Immature natural killer cell (primary cell): ENCODE data around the gene DCP1A. TPM values are rescaled to one million over a fixed set of nuclear protein-coding genes. Genes with fewer than 3 reads are reported as not detected.
A peak's percentile ranks its signal among the peaks of the same experiment; 100 is the strongest.
"Not testable (repeated sequence)": the region's sequence is repeated elsewhere in the genome, so short reads cannot be mapped to it uniquely, and the experiment has no call there.

Experiments used
- DNase-seq, 3 donors: peaks; one replicate each; pipeline ENCODE4 v3.0.0; 2022; ENCODE audit warnings: mixed read lengths in 1 of 3
- H3K27ac Mint-ChIP-seq, 6 donors: one replicate each; pipeline ENCODE4 v1.8.0; 2020; ENCODE audit warnings: mixed read lengths in 6 of 6, mild to moderate bottlenecking in 5 of 6, inconsistent platforms in 4 of 6, moderate library complexity in 3 of 6
- H3K27me3 Mint-ChIP-seq, 3 donors: one replicate each; pipeline ENCODE4 v1.8.0; 2020 to 2021; ENCODE audit warnings: low read depth in 3 of 3, mild to moderate bottlenecking in 3 of 3, mixed read lengths in 3 of 3, moderate library complexity in 3 of 3, inconsistent platforms in 1 of 3
- H3K36me3 Mint-ChIP-seq, 3 donors: one replicate each; pipeline ENCODE4 v1.8.0; 2020; ENCODE audit warnings: mixed read lengths in 3 of 3, inconsistent platforms in 2 of 3, mild to moderate bottlenecking in 2 of 3
- H3K4me1 Mint-ChIP-seq, 2 donors: one replicate each; pipeline ENCODE4 v1.8.0; 2020; ENCODE audit warnings: inconsistent platforms in 2 of 2, mild to moderate bottlenecking in 2 of 2, mixed read lengths in 2 of 2, moderate library complexity in 1 of 2
- H3K4me3 Mint-ChIP-seq, 5 donors: one replicate each; pipeline ENCODE4 v1.8.0; 2020; ENCODE audit warnings: mild to moderate bottlenecking in 5 of 5, mixed read lengths in 5 of 5, inconsistent platforms in 3 of 5, moderate library complexity in 3 of 5
- H3K9me3 Mint-ChIP-seq, 6 donors: one replicate each; pipeline ENCODE4 v1.8.0; 2020; ENCODE audit warnings: mild to moderate bottlenecking in 6 of 6, mixed read lengths in 6 of 6, inconsistent platforms in 4 of 6, moderate library complexity in 3 of 6
- polyA plus RNA-seq, 3 donors: library from polyadenylated mRNA; unstranded; fragments of 300-500 nt; fragmentation: Illumina TruSeq; gene quantifications; one replicate each; pipeline ENCODE4 v1.2.3, GENCODE V29; 2021

Gene DCP1A
- polyA plus RNA-seq, 3 donors from 2014 or later, result 36.9 to 80.1 (median 51.8) TPM

- Mint-ChIP-seq H3K4me1 (peaks cover 0 to 4% of the 10 kb centered on the region in 2 donors), H3K4me3 (no peak overlapping the region), H3K27ac (peak overlapping the region in 1 of 6 donors; percentile 16), H3K36me3 (peaks cover 12 to 38% (median 15%) of the 10 kb centered on the region in 3 donors), H3K27me3 (peaks cover 0 to 2% (median 0%) of the 10 kb centered on the region in 3 donors), H3K9me3 (no peaks in the 10 kb centered on the region)
- no peak for DNase-seq
These were observed 35.5 kb downstream of the DCP1A start for GRCh38 chr3:53311882-53312281.

- Mint-ChIP-seq H3K9me3 (no peaks in the 10 kb centered on the region), H3K36me3 (peaks cover 0 to 29% (median 10%) of the 10 kb centered on the region in 3 donors), H3K4me1 (peaks cover 2 to 5% of the 10 kb centered on the region in 2 donors), H3K4me3 (no peak overlapping the region), H3K27me3 (no peaks in the 10 kb centered on the region), H3K27ac (no peak overlapping the region)
- DNase-seq, result no peak
These were observed 43.4 kb downstream of the DCP1A start for GRCh38 chr3:53303957-53304356.

- H3K27ac Mint-ChIP-seq, result peak overlapping the region in 1 of 6 donors; percentile 1
- H3K4me3 Mint-ChIP-seq, result no peak overlapping the region
- peaks cover 0 to 26% (median 7%) of the 10 kb centered on the region in 3 donors for H3K36me3 Mint-ChIP-seq
These were observed 43.8 kb downstream of the DCP1A start for GRCh38 chr3:53303549-53303948.

GRCh38 chr3:53300826-53301225 lies 46.5 kb downstream of the DCP1A start:
- Mint-ChIP-seq H3K4me3 (no peak overlapping the region), H3K27ac (peak overlapping the region in 1 of 6 donors; percentile 3), H3K36me3 (peaks cover 5 to 21% (median 5%) of the 10 kb centered on the region in 3 donors), H3K4me1 (peaks cover 2 to 5% of the 10 kb centered on the region in 2 donors), H3K27me3 (no peaks in the 10 kb centered on the region), H3K9me3 (no peaks in the 10 kb centered on the region)
- DNase-seq, result no peak

More at GRCh38 chr3:53303549-53303948, 43.8 kb downstream of the DCP1A start:
- Mint-ChIP-seq H3K9me3 (no peaks in the 10 kb centered on the region), H3K27me3 (no peaks in the 10 kb centered on the region), H3K4me1 (peaks cover 2 to 5% of the 10 kb centered on the region in 2 donors)
- DNase-seq, result no peak

GRCh38 chr3:53299611-53300023 lies 47.7 kb downstream of the DCP1A start:
- not testable (repeated sequence) for H3K27me3 Mint-ChIP-seq, H3K4me3 Mint-ChIP-seq, H3K9me3 Mint-ChIP-seq, H3K4me1 Mint-ChIP-seq, H3K27ac Mint-ChIP-seq
- peak; percentile 35 to 46 (median 37) for DNase-seq
- H3K36me3 Mint-ChIP-seq, result peaks cover 3 to 21% (median 5%) of the 10 kb centered on the region in 3 donors

GRCh38 chr3:53295410-53295809 lies 51.9 kb downstream of the DCP1A start:
- Mint-ChIP-seq H3K4me1 (peaks cover 2 to 5% of the 10 kb centered on the region in 2 donors), H3K4me3 (no peak overlapping the region), H3K27me3 (peaks cover 0 to 4% (median 0%) of the 10 kb centered on the region in 3 donors), H3K36me3 (peaks cover 3 to 20% (median 9%) of the 10 kb centered on the region in 3 donors), H3K27ac (no peak overlapping the region), H3K9me3 (no peaks in the 10 kb centered on the region)
- no peak for DNase-seq

GRCh38 chr3:53293867-53294266 lies 53.5 kb downstream of the DCP1A start:
- Mint-ChIP-seq H3K9me3 (no peaks in the 10 kb centered on the region), H3K36me3 (peaks cover 0 to 24% (median 9%) of the 10 kb centered on the region in 3 donors), H3K27ac (no peak overlapping the region), H3K27me3 (peaks cover 0 to 4% (median 0%) of the 10 kb centered on the region in 3 donors), H3K4me3 (no peak overlapping the region), H3K4me1 (no peaks in the 10 kb centered on the region)
- DNase-seq, result no peak

- H3K4me1 Mint-ChIP-seq, result no peaks in the 10 kb centered on the region
- no peak for DNase-seq
- H3K27ac Mint-ChIP-seq, result peak overlapping the region in 2 of 6 donors; percentile 37 to 61
- peaks cover 5 to 45% (median 17%) of the 10 kb centered on the region in 3 donors for H3K36me3 Mint-ChIP-seq
- H3K4me3 Mint-ChIP-seq, result no peak overlapping the region
- peaks cover 0 to 4% (median 0%) of the 10 kb centered on the region in 3 donors for H3K27me3 Mint-ChIP-seq
- H3K9me3 Mint-ChIP-seq, result no peaks in the 10 kb centered on the region
These were observed 59.1 kb downstream of the DCP1A start for GRCh38 chr3:53288214-53288613.

- H3K9me3 Mint-ChIP-seq, result no peaks in the 10 kb centered on the region
- H3K27ac Mint-ChIP-seq, result peak overlapping the region in 2 of 6 donors; percentile 19 to 56
These were observed 60.2 kb downstream of the DCP1A start for GRCh38 chr3:53287131-53287629.

GRCh38 chr3:53286727-53287126 lies 60.6 kb downstream of the DCP1A start:
- Mint-ChIP-seq H3K4me1 (no peaks in the 10 kb centered on the region), H3K27me3 (no peaks in the 10 kb centered on the region), H3K36me3 (peaks cover 9 to 33% (median 17%) of the 10 kb centered on the region in 3 donors)

More at GRCh38 chr3:53287131-53287629, 60.2 kb downstream of the DCP1A start:
- peaks cover 9 to 38% (median 17%) of the 10 kb centered on the region in 3 donors for H3K36me3 Mint-ChIP-seq
- peaks cover 0 to under 1% (median 0%) of the 10 kb centered on the region in 3 donors for H3K27me3 Mint-ChIP-seq
- no peak for DNase-seq
- H3K4me1 Mint-ChIP-seq, result no peaks in the 10 kb centered on the region
- H3K4me3 Mint-ChIP-seq, result no peak overlapping the region

GRCh38 chr3:53282581-53282980 lies 64.8 kb downstream of the DCP1A start:
- Mint-ChIP-seq H3K27ac (no peak overlapping the region), H3K36me3 (peaks cover 4 to 14% (median 10%) of the 10 kb centered on the region in 3 donors), H3K4me3 (no peak overlapping the region), H3K27me3 (no peaks in the 10 kb centered on the region), H3K4me1 (no peaks in the 10 kb centered on the region), H3K9me3 (no peaks in the 10 kb centered on the region)
- DNase-seq, result no peak

More at GRCh38 chr3:53286727-53287126, 60.6 kb downstream of the DCP1A start:
- no peaks in the 10 kb centered on the region for H3K9me3 Mint-ChIP-seq
- no peak for DNase-seq
- H3K4me3 Mint-ChIP-seq, result no peak overlapping the region
- peak overlapping the region in 1 of 6 donors; percentile 56 for H3K27ac Mint-ChIP-seq

GRCh38 chr3:53278667-53279066 lies 68.7 kb downstream of the DCP1A start:
- peaks cover 0 to 4% (median 0%) of the 10 kb centered on the region in 3 donors for H3K36me3 Mint-ChIP-seq
- no peak overlapping the region for H3K4me3 Mint-ChIP-seq
- H3K27ac Mint-ChIP-seq, result no peak overlapping the region
- no peaks in the 10 kb centered on the region for H3K4me1 Mint-ChIP-seq
- no peaks in the 10 kb centered on the region for H3K27me3 Mint-ChIP-seq
- H3K9me3 Mint-ChIP-seq, result no peaks in the 10 kb centered on the region
- DNase-seq, result no peak

GRCh38 chr3:53274938-53275605 lies 72.3 kb downstream of the DCP1A start:
- no peaks in the 10 kb centered on the region for H3K9me3 Mint-ChIP-seq
- peak overlapping the region in 1 of 6 donors; percentile 58 for H3K27ac Mint-ChIP-seq
- peaks cover 0 to 4% (median 0%) of the 10 kb centered on the region in 3 donors for H3K27me3 Mint-ChIP-seq
- no peaks in the 10 kb centered on the region for H3K36me3 Mint-ChIP-seq
- no peak overlapping the region for H3K4me3 Mint-ChIP-seq
- no peaks in the 10 kb centered on the region for H3K4me1 Mint-ChIP-seq
- DNase-seq, result no peak

GRCh38 chr3:53273146-53273670 lies 74.1 kb downstream of the DCP1A start:
- no peak for DNase-seq
- no peak overlapping the region for H3K27ac Mint-ChIP-seq
- H3K4me3 Mint-ChIP-seq, result no peak overlapping the region
- H3K9me3 Mint-ChIP-seq, result no peaks in the 10 kb centered on the region
- H3K36me3 Mint-ChIP-seq, result no peaks in the 10 kb centered on the region
- no peaks in the 10 kb centered on the region for H3K4me1 Mint-ChIP-seq
- peaks cover 0 to 4% (median 0%) of the 10 kb centered on the region in 3 donors for H3K27me3 Mint-ChIP-seq
